IMR-90 (cell line): ENCODE data around the gene PFKFB2. TPM values are rescaled to one million over a fixed set of nuclear protein-coding genes. Genes with fewer than 3 reads are reported as not detected.

Experiments
- ATAC-seq: fragments of 200-7000 bp; cut with Tn5 transposase; 2 replicates; pipeline ENCODE4 v1.9.1; 2020; ENCODE audit warnings: low read depth, mild to moderate bottlenecking, moderate library complexity
- BruUV-seq: library from RNA; stranded (reverse); fragments of 400-500 nt; replicated peaks from 2 replicates; lab custom pipeline; 2021; lab: Mats Ljungman, UMichigan
- CTCF ChIA-PET: fragments of 300-600 bp; formaldehyde crosslinking; extraction: SDS; loops from one replicate; lab custom pipeline; 2021; ENCODE audit warnings: antibody characterized with exemption; lab: Yijun Ruan, JAX
- POLR2A ChIA-PET: fragments of 300-600 bp; sonication (Branson Sonifier 250); formaldehyde crosslinking; loops from one replicate; lab custom pipeline; 2022; ENCODE audit warnings: antibody characterized with exemption; ENCODE audit not compliant: unreplicated experiment; lab: Charles Lee
- DNase-seq: peaks from one replicate; pipeline ENCODE4 v3.0.0; 2013
- H2AFZ ChIP-seq: replicated peaks from 2 replicates; pipeline ENCODE3; 2013; ENCODE audit warnings: low read length, mild to moderate bottlenecking; ENCODE audit not compliant: poor library complexity
- H2AK5ac ChIP-seq: 2 replicates; pipeline ENCODE4 v1.6.1; 2013; ENCODE audit warnings: low read depth, low read length, inconsistent platforms
- H2AK9ac ChIP-seq: replicated peaks from 2 replicates; pipeline ENCODE3; 2013; ENCODE audit warnings: mild to moderate bottlenecking, low read depth, low read length, moderate library complexity; ENCODE audit not compliant: poor library complexity
- H2BK120ac ChIP-seq: 2 replicates; pipeline ENCODE4 v1.6.1; 2013; ENCODE audit warnings: low read depth, low read length, inconsistent platforms
- H2BK15ac ChIP-seq: 3 replicates; pipeline ENCODE4 v1.6.1; 2013; ENCODE audit warnings: low read depth, low read length, inconsistent platforms
- H2BK20ac ChIP-seq: 2 replicates; pipeline ENCODE4 v1.6.1; 2013; ENCODE audit warnings: low read depth, mild to moderate bottlenecking, inconsistent platforms, low read length, moderate library complexity
- H2BK5ac ChIP-seq: 2 replicates; pipeline ENCODE4 v1.6.1; 2013; ENCODE audit warnings: mild to moderate bottlenecking, low read depth, low read length, inconsistent platforms; ENCODE audit not compliant: poor library complexity, severe bottlenecking
- H3K14ac ChIP-seq: replicated peaks from 2 replicates; pipeline ENCODE4 v1.6.1; 2013; ENCODE audit warnings: low read depth, low read length, inconsistent platforms
- H3K18ac ChIP-seq: 2 replicates; pipeline ENCODE4 v1.6.1; 2013; ENCODE audit warnings: low read depth, low read length, control low read depth
- H3K23ac ChIP-seq: 2 replicates; pipeline ENCODE4 v1.6.1; 2013; ENCODE audit warnings: low read depth, low read length, inconsistent platforms
- H3K27ac ChIP-seq: 2 replicates; pipeline ENCODE4 v1.5.1; 2013; ENCODE audit warnings: mild to moderate bottlenecking, control low read depth, low read length; ENCODE audit not compliant: insufficient read depth
- H3K27me3 ChIP-seq: 2 replicates; pipeline ENCODE4 v1.6.1; 2013; ENCODE audit warnings: low read length; ENCODE audit not compliant: control insufficient read depth, insufficient read depth
- H3K36me3 ChIP-seq: 2 replicates; pipeline ENCODE4 v1.6.1; 2013; ENCODE audit warnings: low read length, mixed read lengths; ENCODE audit not compliant: control insufficient read depth, insufficient read depth
- H3K4ac ChIP-seq: 2 replicates; pipeline ENCODE4 v1.6.1; 2013; ENCODE audit warnings: low read depth, low read length, inconsistent platforms
- H3K4me1 ChIP-seq: 2 replicates; pipeline ENCODE4 v1.6.1; 2013; ENCODE audit warnings: low read length, mixed read lengths; ENCODE audit not compliant: control insufficient read depth, insufficient read depth
- H3K4me2 ChIP-seq: 2 replicates; pipeline ENCODE4 v1.6.1; 2013; ENCODE audit warnings: low read depth, mild to moderate bottlenecking, control low read depth, low read length, moderate library complexity
- H3K4me3 ChIP-seq: 2 replicates; pipeline ENCODE4 v1.5.1; 2013; ENCODE audit warnings: low read depth, mild to moderate bottlenecking, control low read depth, low read length, moderate library complexity; ENCODE audit not compliant: insufficient read depth
- H3K56ac ChIP-seq: 2 replicates; pipeline ENCODE4 v1.6.1; 2013; ENCODE audit warnings: low read length, inconsistent platforms; ENCODE audit not compliant: insufficient read depth; ENCODE audit errors: extremely low read depth
- H3K79me1 ChIP-seq, 2 experiments: 2 replicates each; pipeline ENCODE4 v1.6.1; 2013; ENCODE audit warnings: low read length in 2 of 2, inconsistent platforms in 1 of 2, low read depth in 1 of 2
- H3K9ac ChIP-seq: 2 replicates; pipeline ENCODE4 v1.6.1; 2013; ENCODE audit warnings: low read depth, low read length, control low read depth
- H3K9me1 ChIP-seq: 2 replicates; pipeline ENCODE4 v1.6.1; 2013; ENCODE audit warnings: low read length, inconsistent platforms; ENCODE audit not compliant: insufficient read depth
- H3K9me3 ChIP-seq: 2 replicates; pipeline ENCODE4 v1.6.1; 2013; ENCODE audit warnings: low read length; ENCODE audit not compliant: control insufficient read depth, insufficient read depth
- H4K20me1 ChIP-seq: 2 replicates; pipeline ENCODE4 v1.6.1; 2013; ENCODE audit warnings: low read length, inconsistent platforms; ENCODE audit not compliant: insufficient read depth
- H4K5ac ChIP-seq: 2 replicates; pipeline ENCODE4 v1.6.1; 2013; ENCODE audit warnings: mild to moderate bottlenecking, low read depth, low read length, control low read depth
- H4K8ac ChIP-seq, 2 experiments: 2 replicates each; pipeline ENCODE4 v1.6.1; 2013; ENCODE audit warnings: low read depth in 2 of 2, low read length in 2 of 2, control low read depth in 1 of 2, inconsistent platforms in 1 of 2
- H4K91ac ChIP-seq: 2 replicates; pipeline ENCODE4 v1.6.1; 2013; ENCODE audit warnings: low read depth, low read length, inconsistent platforms; ENCODE audit not compliant: insufficient read depth
- CEBPB ChIP-seq: IDR thresholded peaks from 2 replicates; pipeline ENCODE4 v1.6.1; 2012; ENCODE audit warnings: low read depth, low read length, improper control_type of control experiment
- FOS ChIP-seq: fragments of 150-350 bp; IDR thresholded peaks from 2 replicates; pipeline ENCODE4 v1.6.1; 2016; ENCODE audit warnings: low read depth, low read length
- MAFK ChIP-seq: IDR thresholded peaks from 2 replicates; pipeline ENCODE4 v1.6.1; 2012; ENCODE audit warnings: low read depth, low read length, improper control_type of control experiment
- MAZ ChIP-seq: IDR thresholded peaks from 2 replicates; pipeline ENCODE4 v1.6.1; 2012; ENCODE audit warnings: low read depth, mild to moderate bottlenecking, low read length, improper control_type of control experiment, moderate library complexity, borderline replicate concordance
- MXI1 ChIP-seq: IDR thresholded peaks from 2 replicates; pipeline ENCODE4 v1.6.1; 2012; ENCODE audit warnings: low read depth, mild to moderate bottlenecking, low read length, moderate library complexity, borderline replicate concordance
- NFE2L2 ChIP-seq: fragments of 150-350 bp; IDR thresholded peaks from 2 replicates; pipeline ENCODE4 v1.6.1; 2016; ENCODE audit warnings: low read depth, mild to moderate bottlenecking, low read length
- POLR2A ChIP-seq: IDR thresholded peaks from 2 replicates; pipeline ENCODE4 v1.6.1; 2012; ENCODE audit warnings: mild to moderate bottlenecking, low read depth, low read length
- RAD21 ChIP-seq: IDR thresholded peaks from 2 replicates; pipeline ENCODE4 v1.6.1; 2012; ENCODE audit warnings: low read length, improper control_type of control experiment
- RFX5 ChIP-seq: IDR thresholded peaks from 2 replicates; pipeline ENCODE4 v1.8.0; 2012; ENCODE audit warnings: low read depth, mild to moderate bottlenecking, low read length, moderate library complexity
- SMC3 ChIP-seq: fragments of 150-350 bp; IDR thresholded peaks from 2 replicates; pipeline ENCODE4 v1.6.1; 2016; ENCODE audit warnings: low read depth, mild to moderate bottlenecking, antibody characterized with exemption, low read length, moderate library complexity
- WGBS, 2 experiments: methylation state at CpG; one replicate each; pipeline versions ENCODE4 v1.1.5 to v1.1.7; 2013; ENCODE audit warnings: missing lambda C conversion rate in 2 of 2; ENCODE audit not compliant: insufficient read length in 1 of 2; ENCODE audit errors: extremely low coverage in 2 of 2; 5-methylcytosine and 5-hydroxymethylcytosine counted together
- dilution Hi-C: fragments of 300-500 bp; cut with HindIII; formaldehyde crosslinking; loops from one replicate; pipeline ENCODE4 v1.14.3; 2018; ENCODE audit warnings: low sequenced_read_pairs; ENCODE audit not compliant: unreplicated experiment
- in situ Hi-C: fragments of 300-500 bp; cut with MboI; formaldehyde crosslinking; loops from 3 replicates; pipeline ENCODE4 v1.14.3; 2019; ENCODE audit warnings: low sequenced_read_pairs, inconsistent platforms, mixed read lengths
- intact Hi-C: fragments of 100-400 bp; cut with micrococcal nuclease; formaldehyde crosslinking; loops from 2 replicates; pipeline ENCODE4 v1.10.0; 2022
- polyA plus RNA-seq, 3 experiments: library from polyadenylated mRNA; depleted of rRNA; stranded (reverse); fragments of >200 nt; gene quantifications; 2 replicates each; pipeline ENCODE4 v1.2.3, GENCODE V29; 2012; ENCODE audit warnings: low replicate concordance in 1 of 3
- total RNA-seq: library from RNA; depleted of rRNA; stranded (reverse); fragments of >200 nt; gene quantifications from 2 replicates; pipeline ENCODE4 v1.2.3, GENCODE V29; 2012
- TF ChIP-seq, protein P1 (sequence below): fragments of 150-350 bp; IDR thresholded peaks from 2 replicates; pipeline ENCODE4 v1.6.1; 2016; ENCODE audit warnings: low read depth, mild to moderate bottlenecking, low read length, moderate library complexity, borderline replicate concordance
- TF ChIP-seq, protein P2 (sequence below): fragments of 150-350 bp; IDR thresholded peaks from 2 replicates; pipeline ENCODE4 v1.6.1; 2017; ENCODE audit warnings: mild to moderate bottlenecking, antibody characterized with exemption, low read length, low read depth

PFKFB2 gene
- total and polyA plus RNA-seq, 2 of the 4 experiments (the other 2 are of a cell fraction) = 0.62 to 1.3 TPM

DNA sequence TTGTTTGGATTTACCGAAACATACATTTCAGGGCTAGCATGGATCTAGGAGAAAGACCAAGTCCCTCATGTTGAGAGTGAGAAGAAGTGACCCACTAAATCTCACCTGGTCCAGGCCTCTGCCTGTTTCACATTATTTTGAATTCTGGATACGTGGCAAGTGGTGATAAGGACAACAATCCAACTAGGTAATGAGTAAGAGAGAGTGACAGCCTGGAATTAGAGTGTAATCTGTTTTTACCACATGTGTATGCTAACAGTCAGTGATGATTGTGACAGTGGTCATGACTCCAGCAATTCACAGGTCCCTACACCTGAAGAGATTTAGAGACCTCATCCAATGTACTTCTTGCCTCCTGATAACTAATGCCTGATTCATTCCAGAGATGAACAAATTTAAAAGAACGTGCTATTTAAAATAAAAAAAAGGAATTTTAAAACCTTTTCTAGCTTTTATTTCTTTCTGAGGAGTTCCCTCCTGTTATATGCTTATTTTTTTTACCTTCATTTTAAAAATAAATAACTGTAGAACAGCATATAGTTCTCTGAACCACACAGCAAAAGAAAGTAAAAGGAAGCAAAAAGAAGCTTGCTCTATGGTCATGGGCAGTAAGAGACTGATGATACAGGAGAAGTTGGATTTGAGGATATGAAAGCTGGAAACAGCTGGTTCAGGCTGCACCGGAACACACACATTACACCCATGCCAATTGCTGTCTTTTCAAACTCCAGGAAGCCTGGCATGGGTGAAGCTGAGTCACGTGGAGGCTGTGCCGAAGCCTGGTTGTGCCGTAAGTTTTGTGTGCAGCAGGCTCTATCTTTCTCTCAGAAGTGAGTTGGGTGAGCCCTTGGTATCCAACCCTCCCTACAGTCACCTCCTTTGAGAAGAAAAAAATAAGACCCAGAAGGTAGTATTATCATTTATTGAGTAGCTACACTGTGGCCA is 35.2 kb upstream of the PFKFB2 start (continued):
- TF ChIP-seq RAD21 = no peak

DNA sequence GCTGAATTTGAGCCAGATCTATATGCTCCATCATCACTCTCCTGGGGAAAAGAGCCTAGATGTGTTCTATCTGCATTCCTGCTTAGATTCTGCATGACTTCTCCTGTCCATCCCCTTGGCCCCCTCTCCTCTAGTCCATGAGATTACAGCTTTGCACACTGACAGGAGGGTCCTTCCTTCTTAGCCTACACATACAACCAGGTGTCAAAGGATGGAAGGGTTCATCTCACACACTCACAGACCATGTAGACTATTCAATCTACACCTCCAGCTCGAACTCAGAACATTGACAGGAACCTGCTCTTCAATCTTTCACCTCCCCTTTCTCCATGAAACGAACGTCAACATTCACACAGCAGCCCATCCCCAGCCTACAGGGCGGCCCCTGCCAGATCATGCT is 34.4 kb upstream of the PFKFB2 start:
- H2BK15ac ChIP-seq = no peak overlapping the region
- DNase-seq (no peak), ATAC-seq (no peak)
- no peak overlapping the region for H3K9ac ChIP-seq
- no peak overlapping the region for H3K14ac ChIP-seq
- H2BK5ac ChIP-seq = no peak overlapping the region
- ChIA-PET POLR2A (no interaction called here), CTCF (no interaction called here)
- no peaks in the 10 kb centered on the region; the same call in 1 of the 2 replicates for H3K4me1 ChIP-seq
- H3K27me3 ChIP-seq = peaks cover 2% of the 10 kb centered on the region; the same call in 1 of the 2 replicates
- no peak overlapping the region for H2AK9ac ChIP-seq
- H3K56ac ChIP-seq = no peak overlapping the region
- TF ChIP-seq RAD21 (no peak), FOS (no peak), MAFK (no peak), SMC3 (no peak), CEBPB (no peak), POLR2A (no peak), MAZ (no peak), RFX5 (no peak), MXI1 (no peak), NFE2L2 (no peak)
- TF ChIP-seq, protein P1, sequence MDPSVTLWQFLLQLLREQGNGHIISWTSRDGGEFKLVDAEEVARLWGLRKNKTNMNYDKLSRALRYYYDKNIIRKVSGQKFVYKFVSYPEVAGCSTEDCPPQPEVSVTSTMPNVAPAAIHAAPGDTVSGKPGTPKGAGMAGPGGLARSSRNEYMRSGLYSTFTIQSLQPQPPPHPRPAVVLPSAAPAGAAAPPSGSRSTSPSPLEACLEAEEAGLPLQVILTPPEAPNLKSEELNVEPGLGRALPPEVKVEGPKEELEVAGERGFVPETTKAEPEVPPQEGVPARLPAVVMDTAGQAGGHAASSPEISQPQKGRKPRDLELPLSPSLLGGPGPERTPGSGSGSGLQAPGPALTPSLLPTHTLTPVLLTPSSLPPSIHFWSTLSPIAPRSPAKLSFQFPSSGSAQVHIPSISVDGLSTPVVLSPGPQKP = no peak
- TF ChIP-seq, protein P2, sequence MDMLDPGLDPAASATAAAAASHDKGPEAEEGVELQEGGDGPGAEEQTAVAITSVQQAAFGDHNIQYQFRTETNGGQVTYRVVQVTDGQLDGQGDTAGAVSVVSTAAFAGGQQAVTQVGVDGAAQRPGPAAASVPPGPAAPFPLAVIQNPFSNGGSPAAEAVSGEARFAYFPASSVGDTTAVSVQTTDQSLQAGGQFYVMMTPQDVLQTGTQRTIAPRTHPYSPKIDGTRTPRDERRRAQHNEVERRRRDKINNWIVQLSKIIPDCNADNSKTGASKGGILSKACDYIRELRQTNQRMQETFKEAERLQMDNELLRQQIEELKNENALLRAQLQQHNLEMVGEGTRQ = no peak
- no CpG with 5 or more reads among the region's 4 CpGs for WGBS, 2 experiments
- in situ Hi-C loops = no loop called here
- intact Hi-C loops = no loop called here
- H3K9me1 ChIP-seq = peaks cover 14% of the 10 kb centered on the region
- no peaks in the 10 kb centered on the region for H3K9me3 ChIP-seq
- no peak overlapping the region for H2AK5ac ChIP-seq
- H3K18ac ChIP-seq = no peak overlapping the region
- no peak overlapping the region for H3K4ac ChIP-seq
- no peak overlapping the region for H2BK120ac ChIP-seq
- H3K79me1 ChIP-seq = no peaks in the 10 kb centered on the region
- dilution Hi-C loops = no loop called here
- no TSS peak for BruUV-seq
- no peak overlapping the region for H3K23ac ChIP-seq
- no peak overlapping the region for H2BK20ac ChIP-seq
- no peak overlapping the region for H4K91ac ChIP-seq
- no peaks in the 10 kb centered on the region for H4K20me1 ChIP-seq
- H3K4me2 ChIP-seq = no peak overlapping the region
- no peak overlapping the region for H3K27ac ChIP-seq
- no peaks in the 10 kb centered on the region for H3K36me3 ChIP-seq
- H4K5ac ChIP-seq = no peak overlapping the region
- no peak overlapping the region for H4K8ac ChIP-seq
- H3K4me3 ChIP-seq = no peak overlapping the region
- no peak overlapping the region for H2AFZ ChIP-seq
